GM19468 (cell line): ENCODE data around the gene PHACTR1.
"Not testable (repeated sequence)": the region's sequence is repeated elsewhere in the genome, so short reads cannot be mapped to it uniquely, and the experiment has no call there.

Experiments used
- ATAC-seq: cut with Tn5 transposase; IDR thresholded peaks from one replicate; pipeline ENCODE4 v1.9.1; 2021; ENCODE audit warnings: mild to moderate bottlenecking, moderate library complexity, moderate number of reproducible peaks; ENCODE audit not compliant: unreplicated experiment; ENCODE audit errors: extremely low read depth

The PHACTR1 gene

GRCh38 chr6:13124131-13124530, 407.6 kb downstream of the PHACTR1 start:
- no peak for ATAC-seq

GRCh38 chr6:13125841-13126240, 409.3 kb downstream of the PHACTR1 start:
- no peak for ATAC-seq

- no peak for ATAC-seq
These were observed 415.5 kb downstream of the PHACTR1 start for GRCh38 chr6:13131935-13132661.

- not testable (repeated sequence) for ATAC-seq
These were observed 417.3 kb downstream of the PHACTR1 start for GRCh38 chr6:13133894-13134293.

GRCh38 chr6:13135152-13135551, 418.6 kb downstream of the PHACTR1 start:
- no peak for ATAC-seq

- no peak for ATAC-seq
These were observed 422.6 kb downstream of the PHACTR1 start for GRCh38 chr6:13139119-13139518.

- ATAC-seq = no peak
These were observed 424.4 kb downstream of the PHACTR1 start for GRCh38 chr6:13140980-13141379.

- no peak for ATAC-seq
These were observed 424.8 kb downstream of the PHACTR1 start for GRCh38 chr6:13141387-13141786.

GRCh38 chr6:13142611-13143010, 426.0 kb downstream of the PHACTR1 start:
- ATAC-seq = no peak

GRCh38 chr6:13146442-13146841, 429.9 kb downstream of the PHACTR1 start:
- no peak for ATAC-seq

- no peak for ATAC-seq
These were observed 430.8 kb downstream of the PHACTR1 start for GRCh38 chr6:13147376-13147775.

GRCh38 chr6:13147782-13148181, 431.2 kb downstream of the PHACTR1 start:
- no peak for ATAC-seq

GRCh38 chr6:13152764-13153163, 436.2 kb downstream of the PHACTR1 start:
- ATAC-seq = no peak

GRCh38 chr6:13156381-13156780, 439.8 kb downstream of the PHACTR1 start:
- no peak for ATAC-seq

- ATAC-seq = no peak
These were observed 440.7 kb downstream of the PHACTR1 start for GRCh38 chr6:13157293-13157692.

- ATAC-seq = no peak
These were observed 442.7 kb downstream of the PHACTR1 start for GRCh38 chr6:13159300-13159699.

GRCh38 chr6:13159822-13160221, 443.3 kb downstream of the PHACTR1 start:
- not testable (repeated sequence) for ATAC-seq

GRCh38 chr6:13163161-13163944, 446.8 kb downstream of the PHACTR1 start:
- no peak for ATAC-seq

- ATAC-seq = no peak
These were observed 447.7 kb downstream of the PHACTR1 start for GRCh38 chr6:13164291-13164690.

- ATAC-seq = no peak
These were observed 449.1 kb downstream of the PHACTR1 start for GRCh38 chr6:13165502-13166172.

- ATAC-seq = no peak
These were observed 449.7 kb downstream of the PHACTR1 start for GRCh38 chr6:13166269-13166668.
